Measurements from ENCODE around the gene WNT5A. TPM values are rescaled to one million over a fixed set of nuclear protein-coding genes. Genes with fewer than 3 reads are reported as not detected.
"Not testable (repeated sequence)": the region's sequence is repeated elsewhere in the genome, so short reads cannot be mapped to it uniquely, and the experiment has no call there.

Gene WNT5A
- total RNA-seq, 2 experiments from 2014 or later = not detected

GRCh38 chr3:55519019-55519418, 31.9 kb upstream of the WNT5A start:
- Mint-ChIP-seq H3K9me3 (ENCODE audit: low read depth) (no peaks in the 10 kb centered on the region), H3K4me1 (peaks cover 4% of the 10 kb centered on the region), H3K4me3 (no peak overlapping the region), H3K27me3 (peaks cover 2% of the 10 kb centered on the region), H3K36me3 (ENCODE audit: low read depth) (no peaks in the 10 kb centered on the region), H3K27ac (no peak overlapping the region)
- intact Hi-C loops (cut with DNase I, micrococcal nuclease) = no loop called here
- POLR2A ChIA-PET = no interaction called here
- ATAC-seq (no peak), DNase-seq (no peak)
- CTCF ChIA-PET = interaction anchor here (0.6 kb wide), 1 partner anchor 130 kb away, joined by 3 read pairs; no protein-coding TSS in a partner anchor

- no peaks in the 10 kb centered on the region for H3K9me3 Mint-ChIP-seq (ENCODE audit: low read depth)
- ChIA-PET POLR2A (no interaction called here), CTCF (no interaction called here)
- peaks cover 2% of the 10 kb centered on the region for H3K27me3 Mint-ChIP-seq
- peaks cover 4% of the 10 kb centered on the region for H3K4me1 Mint-ChIP-seq
- H3K36me3 Mint-ChIP-seq (ENCODE audit: low read depth) = no peaks in the 10 kb centered on the region
- intact Hi-C loops (cut with DNase I, micrococcal nuclease) = no loop called here
- ATAC-seq = no peak
- H3K27ac Mint-ChIP-seq = no peak overlapping the region
- no peak for DNase-seq
- H3K4me3 Mint-ChIP-seq = no peak overlapping the region
These were observed 31.3 kb upstream of the WNT5A start for GRCh38 chr3:55518451-55518850.

- no peak overlapping the region for H3K4me3 Mint-ChIP-seq
- ATAC-seq (no peak), DNase-seq (no peak)
- H3K9me3 Mint-ChIP-seq (ENCODE audit: low read depth) = no peaks in the 10 kb centered on the region
- intact Hi-C loops (cut with DNase I, micrococcal nuclease) = no loop called here
- no peaks in the 10 kb centered on the region for H3K36me3 Mint-ChIP-seq (ENCODE audit: low read depth)
- ChIA-PET CTCF (no interaction called here), POLR2A (no interaction called here)
- H3K27ac Mint-ChIP-seq = no peak overlapping the region
- peaks cover 2% of the 10 kb centered on the region for H3K27me3 Mint-ChIP-seq
- H3K4me1 Mint-ChIP-seq = peaks cover 1% of the 10 kb centered on the region
These were observed 29.4 kb upstream of the WNT5A start for GRCh38 chr3:55516392-55517030.

GRCh38 chr3:55515550-55516246, 28.6 kb upstream of the WNT5A start:
- no peak overlapping the region for H3K4me3 Mint-ChIP-seq
- no peaks in the 10 kb centered on the region for H3K9me3 Mint-ChIP-seq (ENCODE audit: low read depth)
- DNase-seq (no peak), ATAC-seq (no peak)
- ChIA-PET POLR2A (no interaction called here), CTCF (no interaction called here)
- peaks cover 2% of the 10 kb centered on the region for H3K27me3 Mint-ChIP-seq
- H3K36me3 Mint-ChIP-seq (ENCODE audit: low read depth) = no peaks in the 10 kb centered on the region
- H3K27ac Mint-ChIP-seq = no peak overlapping the region
- H3K4me1 Mint-ChIP-seq = no peaks in the 10 kb centered on the region
- intact Hi-C loops (cut with DNase I, micrococcal nuclease) = no loop called here

- ATAC-seq = no peak
- intact Hi-C loops (cut with DNase I, micrococcal nuclease) = no loop called here
- H3K36me3 Mint-ChIP-seq (ENCODE audit: low read depth) = no peaks in the 10 kb centered on the region
- no peak overlapping the region for H3K4me3 Mint-ChIP-seq
- ChIA-PET POLR2A (no interaction called here), CTCF (interaction anchor here (0.7 kb wide), 1 partner anchor 52 kb away, joined by 3 read pairs; no protein-coding TSS in a partner anchor)
- no peak for DNase-seq
- H3K27ac Mint-ChIP-seq = no peak overlapping the region
- peaks cover 2% of the 10 kb centered on the region for H3K27me3 Mint-ChIP-seq
- no peaks in the 10 kb centered on the region for H3K4me1 Mint-ChIP-seq
- H3K9me3 Mint-ChIP-seq (ENCODE audit: low read depth) = no peaks in the 10 kb centered on the region
These were observed 27.9 kb upstream of the WNT5A start for GRCh38 chr3:55514962-55515361.

- intact Hi-C loops (cut with DNase I, micrococcal nuclease) = no loop called here
- DNase-seq = no peak
- ChIA-PET POLR2A (no interaction called here), CTCF (no interaction called here)
- no peaks in the 10 kb centered on the region for H3K4me1 Mint-ChIP-seq
- H3K27ac Mint-ChIP-seq = no peak overlapping the region
- H3K36me3 Mint-ChIP-seq (ENCODE audit: low read depth) = no peaks in the 10 kb centered on the region
- peaks cover 2% of the 10 kb centered on the region for H3K27me3 Mint-ChIP-seq
- ATAC-seq = no peak
- no peak overlapping the region for H3K4me3 Mint-ChIP-seq
- H3K9me3 Mint-ChIP-seq (ENCODE audit: low read depth) = no peaks in the 10 kb centered on the region
These were observed 25.7 kb upstream of the WNT5A start for GRCh38 chr3:55512571-55513343.

- DNase-seq (no peak), ATAC-seq (no peak)
- intact Hi-C loops (cut with DNase I, micrococcal nuclease) = no loop called here
- Mint-ChIP-seq H3K9me3 (ENCODE audit: low read depth) (no peaks in the 10 kb centered on the region), H3K27ac (no peak overlapping the region), H3K36me3 (ENCODE audit: low read depth) (no peaks in the 10 kb centered on the region), H3K4me1 (no peaks in the 10 kb centered on the region), H3K4me3 (no peak overlapping the region), H3K27me3 (peaks cover 4% of the 10 kb centered on the region)
- POLR2A ChIA-PET = no interaction called here
- CTCF ChIA-PET = interaction anchor here (0.6 kb wide), 1 partner anchor 49 kb away, joined by 3 read pairs; no protein-coding TSS in a partner anchor
These were observed 24.9 kb upstream of the WNT5A start for GRCh38 chr3:55511895-55512570.

- Mint-ChIP-seq H3K27me3 (peaks cover 2% of the 10 kb centered on the region), H3K9me3 (ENCODE audit: low read depth) (no peaks in the 10 kb centered on the region), H3K4me1 (no peaks in the 10 kb centered on the region), H3K36me3 (ENCODE audit: low read depth) (no peaks in the 10 kb centered on the region), H3K27ac (no peak overlapping the region), H3K4me3 (no peak overlapping the region)
- ChIA-PET CTCF (no interaction called here), POLR2A (no interaction called here)
- DNase-seq (no peak), ATAC-seq (no peak)
- intact Hi-C loops (cut with DNase I, micrococcal nuclease) = no loop called here
These were observed 21.2 kb upstream of the WNT5A start for GRCh38 chr3:55508335-55508734.

- H3K4me3 Mint-ChIP-seq = no peak overlapping the region
- no peak for ATAC-seq
- no peaks in the 10 kb centered on the region for H3K9me3 Mint-ChIP-seq (ENCODE audit: low read depth)
- ChIA-PET CTCF (interaction anchor here (0.6 kb wide), 1 partner anchor 981 kb away, joined by 3 read pairs; no protein-coding TSS in a partner anchor), POLR2A (no interaction called here)
- no peak for DNase-seq
- peaks cover 2% of the 10 kb centered on the region for H3K27me3 Mint-ChIP-seq
- H3K36me3 Mint-ChIP-seq (ENCODE audit: low read depth) = no peaks in the 10 kb centered on the region
- no peaks in the 10 kb centered on the region for H3K4me1 Mint-ChIP-seq
- intact Hi-C loops (cut with DNase I, micrococcal nuclease) = no loop called here
- no peak overlapping the region for H3K27ac Mint-ChIP-seq
These were observed 20.7 kb upstream of the WNT5A start for GRCh38 chr3:55507808-55508207.

- H3K36me3 Mint-ChIP-seq (ENCODE audit: low read depth) = no peaks in the 10 kb centered on the region
- ChIA-PET POLR2A (no interaction called here), CTCF (no interaction called here)
- H3K27me3 Mint-ChIP-seq = peaks cover 2% of the 10 kb centered on the region
- no peak overlapping the region for H3K27ac Mint-ChIP-seq
- no peak for ATAC-seq
- intact Hi-C loops (cut with DNase I, micrococcal nuclease) = no loop called here
- no peak overlapping the region for H3K4me3 Mint-ChIP-seq
- no peaks in the 10 kb centered on the region for H3K9me3 Mint-ChIP-seq (ENCODE audit: low read depth)
- no peak for DNase-seq
- no peaks in the 10 kb centered on the region for H3K4me1 Mint-ChIP-seq
These were observed 18.7 kb upstream of the WNT5A start for GRCh38 chr3:55505776-55506175.

GRCh38 chr3:55505102-55505501, 18.0 kb upstream of the WNT5A start:
- H3K4me3 Mint-ChIP-seq; DNase-seq; intact Hi-C loops (cut with DNase I, micrococcal nuclease); H3K9me3 Mint-ChIP-seq (ENCODE audit: low read depth); CTCF ChIA-PET; H3K27me3 Mint-ChIP-seq; H3K36me3 Mint-ChIP-seq (ENCODE audit: low read depth); H3K27ac Mint-ChIP-seq; H3K4me1 Mint-ChIP-seq; POLR2A ChIA-PET; ATAC-seq: not testable (repeated sequence)
